ENCODE measurements around the gene TUFT1. TPM values are rescaled to one million over a fixed set of nuclear protein-coding genes. Genes with fewer than 3 reads are reported as not detected.

The TUFT1 gene
- total and polyA plus RNA-seq, 9 of the 15 experiments (the other 6 are each of a cell fraction or from before 2014, with no cell fraction given): 0.54 to 2.0 (median 1.7) TPM

DNA sequence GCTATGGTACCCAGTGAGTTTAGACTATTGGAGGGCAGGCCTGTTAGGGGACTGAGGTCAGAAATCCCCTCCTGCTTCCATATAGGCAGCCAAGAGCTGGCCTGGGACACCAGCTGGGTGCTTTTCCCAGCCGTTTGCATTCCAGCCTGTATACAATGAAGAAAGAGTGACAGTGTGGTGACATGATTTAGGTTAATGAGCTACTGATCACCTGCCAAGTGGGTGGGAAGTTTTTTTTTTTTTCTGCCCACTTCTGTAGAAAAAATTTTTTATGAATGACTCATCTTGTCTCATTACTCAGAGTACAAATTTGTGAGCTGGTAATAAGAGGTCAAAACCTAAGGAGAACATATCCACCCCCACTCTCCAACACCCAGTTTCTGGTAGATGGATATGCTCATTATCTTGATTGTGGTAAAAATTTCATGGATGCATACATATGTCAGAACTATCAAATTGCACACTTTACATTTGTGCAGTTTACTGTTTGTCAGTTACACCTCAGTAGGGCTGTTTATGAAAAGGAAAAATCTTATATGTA, 45.3 kb upstream of the TUFT1 start (continued):
- TF ChIP-seq ZNF174 (CRISPR knock-in tag; IDR thresholded peaks at IDR 0.05) (no peak), SMARCE1 (IDR thresholded peaks at IDR 0.05) (peak; percentile 84; the same call in 1 of the 2 replicates), JUND (IDR thresholded peaks at IDR 0.05; ENCODE audit: borderline replicate concordance, low read depth, low read length) (peak; percentile 90), JUND (tag; IDR thresholded peaks at IDR 0.05; ENCODE audit: borderline replicate concordance, low read depth, low read length) (peak; percentile 83), ARID2 (IDR thresholded peaks at IDR 0.05) (no peak), ZNF639 (CRISPR knock-in tag; conservative IDR thresholded peaks at IDR 0.05 in 1 of 2, IDR thresholded peaks at IDR 0.05 in 1 of 2) (no peak), RAD21 (CRISPR knock-in tag; conservative IDR thresholded peaks at IDR 0.05 in 1 of 2, IDR thresholded peaks at IDR 0.05 in 1 of 2) (no peak), NFYB (IDR thresholded peaks at IDR 0.05; ENCODE audit: extremely low read depth, insufficient read length) (no peak), GTF2A2 (tag; IDR thresholded peaks at IDR 0.05) (no peak), TEAD2 (tag; IDR thresholded peaks at IDR 0.05) (peak; percentile 74), NFIC (IDR thresholded peaks at IDR 0.05) (no peak; the same call in 1 of the 2 replicates), LEF1 (IDR thresholded peaks at IDR 0.05) (peak; percentile 73; the same call in 1 of the 2 replicates), ZNF76 (CRISPR knock-in tag; IDR thresholded peaks at IDR 0.05; ENCODE audit: borderline replicate concordance) (no peak), KLF16 (IDR thresholded peaks at IDR 0.05) (0 out of 2 replicates have a peak, but pooled peaks have one; percentile 8), BACH1 (tag; IDR thresholded peaks at IDR 0.05) (no peak)
- TF ChIP-seq, protein P1, sequence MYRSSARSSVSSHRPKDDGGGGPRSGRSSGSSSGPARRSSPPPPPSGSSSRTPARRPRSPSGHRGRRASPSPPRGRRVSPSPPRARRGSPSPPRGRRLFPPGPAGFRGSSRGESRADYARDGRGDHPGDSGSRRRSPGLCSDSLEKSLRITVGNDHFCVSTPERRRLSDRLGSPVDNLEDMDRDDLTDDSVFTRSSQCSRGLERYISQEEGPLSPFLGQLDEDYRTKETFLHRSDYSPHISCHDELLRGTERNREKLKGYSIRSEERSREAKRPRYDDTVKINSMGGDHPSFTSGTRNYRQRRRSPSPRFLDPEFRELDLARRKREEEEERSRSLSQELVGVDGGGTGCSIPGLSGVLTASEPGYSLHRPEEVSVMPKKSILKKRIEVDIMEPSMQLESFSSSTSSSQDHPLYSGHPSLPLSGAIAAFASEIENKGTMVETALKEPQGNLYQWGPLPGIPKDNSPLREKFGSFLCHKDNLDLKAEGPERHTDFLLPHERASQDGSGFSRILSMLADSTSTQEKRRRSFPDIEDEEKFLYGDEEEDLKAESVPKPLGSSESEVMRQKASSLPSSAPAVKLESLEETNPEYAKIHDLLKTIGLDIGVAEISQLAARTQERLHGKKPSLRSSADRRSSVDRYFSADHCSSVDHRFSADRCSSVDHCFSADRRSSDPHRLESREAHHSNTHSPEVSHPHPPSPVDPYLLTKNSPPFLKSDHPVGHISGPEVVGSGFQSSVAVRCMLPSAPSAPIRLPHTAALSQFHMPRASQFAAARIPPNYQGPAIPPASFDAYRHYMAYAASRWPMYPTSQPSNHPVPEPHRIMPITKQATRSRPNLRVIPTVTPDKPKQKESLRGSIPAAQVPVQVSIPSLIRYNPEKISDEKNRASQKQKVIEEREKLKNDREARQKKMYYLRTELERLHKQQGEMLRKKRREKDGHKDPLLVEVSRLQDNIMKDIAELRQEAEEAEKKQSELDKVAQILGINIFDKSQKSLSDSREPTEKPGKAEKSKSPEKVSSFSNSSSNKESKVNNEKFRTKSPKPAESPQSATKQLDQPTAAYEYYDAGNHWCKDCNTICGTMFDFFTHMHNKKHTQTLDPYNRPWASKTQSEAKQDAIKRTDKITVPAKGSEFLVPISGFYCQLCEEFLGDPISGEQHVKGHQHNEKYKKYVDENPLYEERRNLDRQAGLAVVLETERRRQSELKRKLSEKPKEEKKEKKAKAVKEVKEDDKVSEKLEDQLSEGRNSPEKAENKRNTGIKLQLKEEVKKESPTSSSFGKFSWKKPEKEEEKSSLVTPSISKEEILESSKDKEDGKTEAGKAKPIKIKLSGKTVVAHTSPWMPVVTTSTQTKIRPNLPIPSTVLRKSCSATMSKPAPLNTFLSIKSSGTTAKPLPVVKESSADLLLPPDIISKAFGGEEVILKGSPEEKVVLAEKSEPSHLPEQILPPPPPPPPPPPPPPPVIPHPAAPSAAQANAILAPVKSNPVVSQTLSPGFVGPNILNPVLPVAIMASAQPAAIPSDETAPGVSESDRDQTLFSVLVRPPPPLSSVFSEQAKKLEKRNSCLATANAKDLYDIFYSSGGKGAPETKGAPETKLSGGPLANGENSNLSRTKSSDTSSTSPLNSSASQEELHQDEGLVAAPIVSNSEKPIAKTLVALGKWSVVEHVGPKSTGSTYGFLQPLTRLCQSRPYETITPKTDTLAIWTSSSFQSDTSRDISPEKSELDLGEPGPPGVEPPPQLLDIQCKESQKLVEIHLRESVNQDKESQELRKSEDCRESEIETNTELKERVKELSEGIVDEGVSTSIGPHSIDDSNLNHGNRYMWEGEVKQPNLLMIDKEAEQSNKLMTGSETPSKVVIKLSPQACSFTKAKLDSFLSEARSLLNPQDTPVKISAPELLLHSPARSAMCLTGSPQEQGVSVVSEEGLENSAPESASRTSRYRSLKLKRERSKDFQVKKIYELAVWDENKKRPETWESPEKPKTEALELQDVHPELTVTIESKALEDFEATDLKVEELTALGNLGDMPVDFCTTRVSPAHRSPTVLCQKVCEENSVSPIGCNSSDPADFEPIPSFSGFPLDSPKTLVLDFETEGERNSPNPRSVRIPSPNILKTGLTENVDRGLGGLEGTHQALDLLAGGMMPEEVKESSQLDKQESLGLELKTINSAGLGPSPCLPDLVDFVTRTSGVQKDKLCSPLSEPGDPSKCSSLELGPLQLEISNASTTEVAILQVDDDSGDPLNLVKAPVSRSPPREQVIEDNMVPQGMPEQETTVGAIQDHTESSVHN (IDR thresholded peaks at IDR 0.05; ENCODE audit: borderline replicate concordance in 1 of 2, low read depth in 1 of 2): peak; percentile 19 to 77; a peak in 3 of 4 replicates

Data from K562 (cell line).